HEK293T (cell line): ENCODE results near the gene NEK10.

ENCODE experiments used
- ELF4 ChIP-seq: fragments of 450-650 bp; IDR thresholded peaks from 2 replicates; pipeline ENCODE4 v1.6.1; 2017; ENCODE audit warnings: antibody characterized with exemption
- FOXA1 ChIP-seq: fragments of 450-650 bp; IDR thresholded peaks from 2 replicates; pipeline ENCODE4 v1.6.1; 2016; ENCODE audit warnings: mild to moderate bottlenecking
- FOXK2 ChIP-seq: fragments of 450-650 bp; IDR thresholded peaks from 2 replicates; pipeline ENCODE4 v1.6.1; 2016; ENCODE audit warnings: mild to moderate bottlenecking
- FOXM1 ChIP-seq: fragments of 450-650 bp; IDR thresholded peaks from 2 replicates; pipeline ENCODE4 v1.6.1; 2017; ENCODE audit warnings: mild to moderate bottlenecking, borderline replicate concordance
- L3MBTL2 ChIP-seq: fragments of 450-650 bp; conservative IDR thresholded peaks from 2 replicates; pipeline ENCODE4 v1.6.1; 2016; ENCODE audit warnings: mild to moderate bottlenecking
- SUZ12 ChIP-seq: fragments of 450-650 bp; IDR thresholded peaks from 2 replicates; pipeline ENCODE4 v1.6.1; 2016; ENCODE audit warnings: mild to moderate bottlenecking

- TF ChIP-seq ELF4 = no peak
- no peak for TF ChIP-seq FOXA1
- no peak for TF ChIP-seq FOXM1
- no peak for TF ChIP-seq FOXK2
- no peak for TF ChIP-seq L3MBTL2
- no peak for TF ChIP-seq SUZ12
Observed at GRCh38 chr3:27345493-27345892, 23.7 kb downstream of the NEK10 start.
